Spleen (tissue), 11 donors: Measurements from ENCODE around the gene MAP4K4. TPM values are rescaled to one million over a fixed set of nuclear protein-coding genes. Genes with fewer than 3 reads are reported as not detected.

Experiments used
- DNase-seq: peaks from one replicate; pipeline ENCODE4 v3.0.0-alpha.2; 2020
- H3K27ac ChIP-seq, 8 donors: fragments of 200-600 bp; sonication (generic) in 7 of 8; 1 replicate in 4 of 8; 2 replicates in 4 of 8; pipeline versions ENCODE4 v1.5.0 to v1.8.0; 2016 to 2021; ENCODE audit warnings: inconsistent platforms in 4 of 8, mild to moderate bottlenecking in 4 of 8, moderate library complexity in 1 of 8
- H3K27me3 ChIP-seq, 7 donors: fragments of 200-600 bp; sonication (generic) in 6 of 7; replicated peaks in 1 of 7; 1 replicate in 4 of 7; 2 replicates in 3 of 7; pipeline versions ENCODE4 v1.5.0 to v1.8.0; 2016 to 2021; ENCODE audit warnings: inconsistent platforms in 3 of 7, mild to moderate bottlenecking in 1 of 7
- H3K36me3 ChIP-seq, 6 donors: fragments of 200-600 bp; sonication (generic) in 5 of 6; 1 replicate in 4 of 6; 2 replicates in 2 of 6; pipeline versions ENCODE4 v1.5.0 to v1.8.0; 2016 to 2021; ENCODE audit warnings: inconsistent platforms in 2 of 6
- H3K4me1 ChIP-seq, 6 donors: fragments of 200-600 bp; sonication (generic) in 5 of 6; 1 replicate in 3 of 6; 2 replicates in 3 of 6; pipeline versions ENCODE4 v1.5.0 to v1.8.0; 2016 to 2021; ENCODE audit warnings: inconsistent platforms in 3 of 6
- H3K4me3 ChIP-seq, 8 donors: fragments of 200-600 bp; sonication (generic) in 7 of 8; 1 replicate in 4 of 8; 2 replicates in 4 of 8; pipeline versions ENCODE4 v1.5.0 to v1.8.0; 2016 to 2021; ENCODE audit warnings: inconsistent platforms in 4 of 8, mild to moderate bottlenecking in 4 of 8, moderate library complexity in 2 of 8
- H3K9me3 ChIP-seq, 8 donors: fragments of 200-600 bp; sonication (generic) in 7 of 8; 1 replicate in 4 of 8; 2 replicates in 4 of 8; pipeline versions ENCODE4 v1.5.0 to v1.8.0; 2016 to 2021; ENCODE audit warnings: inconsistent platforms in 4 of 8
- POLR2A ChIP-seq, 3 donors: fragments of 450-650 bp; IDR thresholded peaks; one replicate each; pipeline ENCODE4 v1.5.1; 2017; ENCODE audit warnings: antibody characterized with exemption in 3 of 3, mild to moderate bottlenecking in 1 of 3
- POLR2AphosphoS5 ChIP-seq, 3 donors: sonication (generic); formaldehyde crosslinking; IDR thresholded peaks; one replicate each; pipeline ENCODE4 v1.5.1; 2017; ENCODE audit warnings: antibody characterized with exemption in 3 of 3
- WGBS, 5 donors: extraction: QIAGEN DNeasy Blood & Tissue Kit in 3 of 5; methylation state at CpG; one replicate each; pipeline versions ENCODE4 v1.1.5 to v1.1.7; 2013 to 2018; 5-methylcytosine and 5-hydroxymethylcytosine counted together
- intact Hi-C: fragments of 100-400 bp; cut with DNase I; formaldehyde crosslinking; loops from one replicate; pipeline ENCODE4 v1.15.0; 2023; ENCODE audit warnings: low total_unique reads
- polyA plus RNA-seq, 3 donors: library from polyadenylated mRNA; stranded (reverse); fragments of 200-250 nt; gene quantifications; one replicate each; pipeline ENCODE4 v1.2.1, GENCODE V29; 2013
- total RNA-seq, 7 donors: library from RNA; depleted of rRNA in 3 of 7; stranded (reverse); fragments of >200 nt in 3 of 7; fragmentation: NEBNext Ultra II Directional in 4 of 7; extraction: Animal tissue kit (Norgen Biotek cat#: 25700) in 4 of 7; gene quantifications; one replicate each; pipeline versions ENCODE4 v1.1.0 to v1.2.1, GENCODE V29; 2016 to 2021
- TF ChIP-seq, protein P1 (sequence below), 11 experiments: fragments of 200-600 bp in 7 of 11; fragments of 450-650 bp in 4 of 11; sonication (generic) in 4 of 11; IDR thresholded peaks in 8 of 11; conservative IDR thresholded peaks in 3 of 11; 1 replicate in 7 of 11; 2 replicates in 4 of 11; pipeline versions ENCODE4 v1.4.0 to v1.8.0; 2016 to 2021; ENCODE audit warnings: antibody characterized with exemption in 11 of 11, inconsistent platforms in 4 of 11, mild to moderate bottlenecking in 1 of 11
- donor health status: healthy with polysubstance abuse.
- donor health status: DM: no; HTN: no; CAD: no; lungs with moderate emphysema.
- donor health status: DM: no; HTN: no; CAD: no.
- donor health status: Bipolar disorder and iron deficiency.
- donor health status: healthy.
- donor health status: DM: no; HTN: no; CAD: no.
- donor health status: DM: yes; HTN: yes; CAD: no.

Gene MAP4K4
- total and polyA plus RNA-seq, 10 donors: 16.7 to 108 (median 71.7) TPM

DNA sequence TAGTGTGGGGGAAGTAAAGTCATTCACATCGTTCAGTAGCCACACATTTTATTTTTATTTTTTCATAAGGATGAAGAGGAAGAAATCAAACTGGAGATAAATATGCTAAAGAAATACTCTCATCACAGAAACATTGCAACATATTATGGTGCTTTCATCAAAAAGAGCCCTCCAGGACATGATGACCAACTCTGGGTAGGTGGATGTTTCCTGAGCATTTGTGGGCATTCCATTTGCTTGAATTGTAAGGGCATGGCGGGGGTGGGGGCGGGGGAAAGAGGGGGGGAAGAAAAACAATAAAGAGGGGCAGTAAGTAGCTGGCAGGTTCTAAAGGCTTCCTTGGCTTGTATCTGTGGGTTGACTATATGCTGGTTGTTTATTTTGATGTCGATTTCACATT lies 126.4 kb downstream of the MAP4K4 start:
- intact Hi-C loops: no loop called here
- TF ChIP-seq, protein P1, sequence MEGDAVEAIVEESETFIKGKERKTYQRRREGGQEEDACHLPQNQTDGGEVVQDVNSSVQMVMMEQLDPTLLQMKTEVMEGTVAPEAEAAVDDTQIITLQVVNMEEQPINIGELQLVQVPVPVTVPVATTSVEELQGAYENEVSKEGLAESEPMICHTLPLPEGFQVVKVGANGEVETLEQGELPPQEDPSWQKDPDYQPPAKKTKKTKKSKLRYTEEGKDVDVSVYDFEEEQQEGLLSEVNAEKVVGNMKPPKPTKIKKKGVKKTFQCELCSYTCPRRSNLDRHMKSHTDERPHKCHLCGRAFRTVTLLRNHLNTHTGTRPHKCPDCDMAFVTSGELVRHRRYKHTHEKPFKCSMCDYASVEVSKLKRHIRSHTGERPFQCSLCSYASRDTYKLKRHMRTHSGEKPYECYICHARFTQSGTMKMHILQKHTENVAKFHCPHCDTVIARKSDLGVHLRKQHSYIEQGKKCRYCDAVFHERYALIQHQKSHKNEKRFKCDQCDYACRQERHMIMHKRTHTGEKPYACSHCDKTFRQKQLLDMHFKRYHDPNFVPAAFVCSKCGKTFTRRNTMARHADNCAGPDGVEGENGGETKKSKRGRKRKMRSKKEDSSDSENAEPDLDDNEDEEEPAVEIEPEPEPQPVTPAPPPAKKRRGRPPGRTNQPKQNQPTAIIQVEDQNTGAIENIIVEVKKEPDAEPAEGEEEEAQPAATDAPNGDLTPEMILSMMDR (IDR thresholded peaks at IDR 0.05 in 8 of 11, conservative IDR thresholded peaks at IDR 0.05 in 3 of 11): no peak
- TF ChIP-seq POLR2AphosphoS5 (IDR thresholded peaks at IDR 0.05): no peak
- no peak for TF ChIP-seq POLR2A (IDR thresholded peaks at IDR 0.05)
- H3K27ac ChIP-seq: no peak overlapping the region

DNA sequence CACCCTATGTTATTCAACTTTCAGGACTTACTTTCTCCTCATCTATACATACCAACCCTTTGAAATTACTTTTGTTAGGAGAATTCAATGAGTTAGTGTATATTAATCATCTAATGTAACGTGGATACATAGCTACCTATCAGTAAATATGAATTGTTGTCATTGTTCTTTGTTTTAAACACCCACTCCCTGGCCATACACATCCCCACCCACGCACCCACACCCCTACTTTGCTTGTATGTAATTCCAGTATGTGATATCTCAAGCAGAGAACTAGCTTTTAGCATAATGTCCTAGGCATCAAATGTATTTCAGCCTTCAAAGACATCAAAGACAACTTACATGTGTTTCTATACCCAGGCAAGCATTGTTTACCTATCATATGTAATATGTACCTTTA lies 129.2 kb downstream of the MAP4K4 start:
- Histone ChIP-seq H3K36me3 (peaks cover 0 to 69% (median 14%) of the 10 kb centered on the region in 6 donors), H3K9me3 (no peaks in the 10 kb centered on the region), H3K4me3 (no peak overlapping the region), H3K27ac (no peak overlapping the region), H3K4me1 (peaks cover 4 to 76% (median 38%) of the 10 kb centered on the region in 6 donors), H3K27me3 (no peaks in the 10 kb centered on the region)
- intact Hi-C loops: no loop called here
- TF ChIP-seq, protein P1 (IDR thresholded peaks at IDR 0.05 in 8 of 11, conservative IDR thresholded peaks at IDR 0.05 in 3 of 11): no peak
- TF ChIP-seq POLR2AphosphoS5 (IDR thresholded peaks at IDR 0.05): no peak
- TF ChIP-seq POLR2A (IDR thresholded peaks at IDR 0.05): no peak
- WGBS, 5 donors: 95 to 100% (median 96%) methylated on average over 2 of the region's 2 CpGs
- DNase-seq: no peak

More for the DNA sequence above, 126.4 kb downstream of the MAP4K4 start:
- no peaks in the 10 kb centered on the region for H3K27me3 ChIP-seq
- 78 to 88% (median 83%) methylated on average over 4 of the region's 4 CpGs for WGBS, 5 donors
- peaks cover 4 to 63% (median 37%) of the 10 kb centered on the region in 6 donors for H3K4me1 ChIP-seq
- DNase-seq: no peak
- no peak overlapping the region for H3K4me3 ChIP-seq
- no peaks in the 10 kb centered on the region for H3K9me3 ChIP-seq
- H3K36me3 ChIP-seq: peaks cover 0 to 40% (median 8%) of the 10 kb centered on the region in 6 donors

DNA sequence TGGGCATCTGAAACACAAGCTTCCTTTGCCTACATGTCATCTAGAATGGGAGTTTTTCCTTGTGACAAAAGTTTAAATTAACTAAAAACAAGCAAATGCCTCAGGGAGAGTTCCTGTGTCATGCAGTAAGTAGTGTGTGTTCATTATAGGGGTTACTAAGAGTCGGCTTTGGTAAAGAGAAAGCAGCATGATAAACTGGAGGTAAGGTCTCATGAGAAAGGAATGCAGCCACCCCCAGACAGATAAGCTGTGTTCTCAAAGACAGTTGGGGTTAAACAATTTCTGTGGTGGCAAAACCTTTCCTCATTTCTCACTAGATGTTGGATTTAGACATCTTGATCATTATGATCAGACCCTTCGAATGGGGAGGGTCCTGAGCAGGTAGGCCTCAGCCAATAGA lies 129.7 kb downstream of the MAP4K4 start:
- intact Hi-C loops: no loop called here
- Histone ChIP-seq H3K27ac (peak overlapping the region in 1 of 8 donors; percentile 31), H3K27me3 (no peaks in the 10 kb centered on the region), H3K4me1 (peaks cover 4 to 79% (median 36%) of the 10 kb centered on the region in 6 donors), H3K9me3 (no peaks in the 10 kb centered on the region), H3K36me3 (peaks cover 0 to 74% (median 15%) of the 10 kb centered on the region in 6 donors), H3K4me3 (no peak overlapping the region)
- no peak for DNase-seq
- WGBS, 5 donors: 88 to 98% (median 92%) methylated on average over 2 of the region's 2 CpGs
- TF ChIP-seq, protein P1 (IDR thresholded peaks at IDR 0.05 in 8 of 11, conservative IDR thresholded peaks at IDR 0.05 in 3 of 11): no peak
- TF ChIP-seq POLR2A (IDR thresholded peaks at IDR 0.05): no peak
- no peak for TF ChIP-seq POLR2AphosphoS5 (IDR thresholded peaks at IDR 0.05)

DNA sequence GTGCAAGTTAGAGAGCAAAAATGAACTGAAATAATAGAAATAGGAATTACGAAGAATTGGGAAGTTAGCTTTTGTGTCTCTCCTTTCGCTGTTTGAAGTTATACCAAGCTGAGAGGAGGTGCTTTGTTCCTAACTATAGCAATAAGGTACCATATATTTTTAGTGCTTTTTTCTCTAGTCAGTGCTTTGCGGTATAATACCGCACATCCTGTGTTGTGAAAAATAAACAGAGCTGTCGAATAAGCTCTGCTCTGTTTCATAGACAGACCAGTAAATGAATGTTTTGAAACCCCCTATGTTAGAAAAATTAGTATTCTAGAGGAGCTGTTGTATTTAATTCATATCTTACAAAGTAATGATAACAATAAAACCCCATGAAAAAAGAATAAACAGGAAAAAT lies 130.8 kb downstream of the MAP4K4 start:
- Histone ChIP-seq H3K36me3 (peaks cover 0 to 84% (median 17%) of the 10 kb centered on the region in 6 donors), H3K27ac (peak overlapping the region in 1 of 8 donors; percentile 37), H3K27me3 (no peaks in the 10 kb centered on the region), H3K4me1 (peaks cover 4 to 70% (median 29%) of the 10 kb centered on the region in 6 donors), H3K4me3 (no peak overlapping the region), H3K9me3 (no peaks in the 10 kb centered on the region)
- DNase-seq: no peak
- intact Hi-C loops: no loop called here
- WGBS, 5 donors: 38 to 66% (median 42%) methylated on average over 5 of the region's 5 CpGs
- no peak for TF ChIP-seq POLR2AphosphoS5 (IDR thresholded peaks at IDR 0.05)
- TF ChIP-seq, protein P1 (IDR thresholded peaks at IDR 0.05 in 8 of 11, conservative IDR thresholded peaks at IDR 0.05 in 3 of 11): no peak
- TF ChIP-seq POLR2A (IDR thresholded peaks at IDR 0.05): no peak
